ENCODE results near the gene CCNI2. TPM values are rescaled to one million over a fixed set of nuclear protein-coding genes. Genes with fewer than 3 reads are reported as not detected.

Gene CCNI2
- total RNA-seq, 2 experiments from 2014 or later: 16.7 to 52.5 TPM

Other genes with a start within 250 kb of the CCNI2 start
- gene IL5, start 203.9 kb upstream of the CCNI2 start, total RNA-seq: 10 to 100 TPM in 1 of 2 experiments, under 1 TPM in 1; 0.35 to 20.0 TPM
- 10 to 100 TPM; 39.7 to 51.6 TPM for gene RAD50, start 190.4 kb upstream of the CCNI2 start, total RNA-seq
- 100 to 1,000 TPM in 1 of 2 experiments, 1 to 10 TPM in 1; 4.8 to 119 TPM for gene IL13, start 89.3 kb upstream of the CCNI2 start, total RNA-seq
- gene IL4, start 73.4 kb upstream of the CCNI2 start, total RNA-seq: 1 to 10 TPM in 1 of 2 experiments, under 1 TPM in 1; 0.53 to 2.5 TPM
- 10 to 100 TPM; 18.2 to 38.8 TPM for gene KIF3A, start 9.9 kb upstream of the CCNI2 start, total RNA-seq
- gene SEPTIN8, start 29.8 kb downstream of the CCNI2 start, total RNA-seq: 10 to 100 TPM; 43.7 to 57.3 TPM
- gene SOWAHA, start 65.9 kb downstream of the CCNI2 start, total RNA-seq: under 1 TPM in 1 of 2 experiments, not detected in 1; 0.42 TPM
- 10 to 100 TPM in 1 of 2 experiments, 1 to 10 TPM in 1; 4.4 to 11.5 TPM for gene SHROOM1, start 83.2 kb downstream of the CCNI2 start, total RNA-seq
- gene GDF9, start 119.0 kb downstream of the CCNI2 start, total RNA-seq: under 1 TPM; 0.26 to 0.67 TPM
- gene UQCRQ, start 119.2 kb downstream of the CCNI2 start, total RNA-seq: 100 to 1,000 TPM; 344 to 446 TPM
- 1 to 10 TPM; 2.7 to 6.0 TPM for gene LEAP2, start 126.2 kb downstream of the CCNI2 start, total RNA-seq
- gene AFF4, start 216.2 kb downstream of the CCNI2 start, total RNA-seq: 10 to 100 TPM; 32.6 to 34.7 TPM